Muscle of arm (tissue), 14 donors: ENCODE measurements around the gene PHF10. TPM values are rescaled to one million over a fixed set of nuclear protein-coding genes. Genes with fewer than 3 reads are reported as not detected.
"Not testable (repeated sequence)": the region's sequence is repeated elsewhere in the genome, so short reads cannot be mapped to it uniquely, and the experiment has no call there.

Experiments
- DNase-seq: peaks from one replicate; pipeline ENCODE4 v3.0.0-alpha.2; 2013
- long read RNA-seq, 11 donors: transcript quantifications; one replicate each; lab custom pipeline, GENCODE V29; 2026
- polyA plus RNA-seq, 12 donors: library from polyadenylated mRNA; unstranded; fragments of 120-200 nt; gene quantifications; one replicate each; pipeline ENCODE4 v1.2.1, GENCODE V29; 2013; ENCODE audit not compliant: insufficient read length in 12 of 12

The PHF10 gene
- 100 to 1,000 TPM in 1 of 12 donors, 10 to 100 TPM in 10, not detected in 1; 74.7 to 101 (median 91.6) TPM for polyA plus RNA-seq
- long read RNA-seq, donor 1, full-length matches to known transcripts: 7 of 7 reads
- long read RNA-seq, donor 1, partial matches to known transcripts: 0 of 7 reads
- long read RNA-seq, donor 1, other reads (novel, unspliced or antisense): 0 of 7 reads
- long read RNA-seq, donor 2, full-length matches to known transcripts: 20 of 20 reads
- long read RNA-seq, donor 2, partial matches to known transcripts: 0 of 20 reads
- long read RNA-seq, donor 2, other reads (novel, unspliced or antisense): 0 of 20 reads
- long read RNA-seq, donor 3, full-length matches to known transcripts: 7 of 7 reads
- long read RNA-seq, donor 3, partial matches to known transcripts: 0 of 7 reads
- long read RNA-seq, donor 3, other reads (novel, unspliced or antisense): 0 of 7 reads
- long read RNA-seq, donor 4, full-length matches to known transcripts: 3 of 3 reads
- long read RNA-seq, donor 4, partial matches to known transcripts: 0 of 3 reads
- long read RNA-seq, donor 4, other reads (novel, unspliced or antisense): 0 of 3 reads
- long read RNA-seq, donor 5, full-length matches to known transcripts: 25 of 49 reads
- long read RNA-seq, donor 5, partial matches to known transcripts: 24 of 49 reads
- long read RNA-seq, donor 5, other reads (novel, unspliced or antisense): 0 of 49 reads
- long read RNA-seq, donor 6, full-length matches to known transcripts: 6 of 24 reads
- long read RNA-seq, donor 6, partial matches to known transcripts: 18 of 24 reads
- long read RNA-seq, donor 6, other reads (novel, unspliced or antisense): 0 of 24 reads
- long read RNA-seq, donor 7, full-length matches to known transcripts: 5 of 13 reads
- long read RNA-seq, donor 7, partial matches to known transcripts: 8 of 13 reads
- long read RNA-seq, donor 7, other reads (novel, unspliced or antisense): 0 of 13 reads
- long read RNA-seq, donor 8, full-length matches to known transcripts: 19 of 19 reads
- long read RNA-seq, donor 8, partial matches to known transcripts: 0 of 19 reads
- long read RNA-seq, donor 8, other reads (novel, unspliced or antisense): 0 of 19 reads
- long read RNA-seq, donor 9, full-length matches to known transcripts: 2 of 8 reads
- long read RNA-seq, donor 9, partial matches to known transcripts: 6 of 8 reads
- long read RNA-seq, donor 9, other reads (novel, unspliced or antisense): 0 of 8 reads
- long read RNA-seq, donor 10, full-length matches to known transcripts: 16 of 16 reads
- long read RNA-seq, donor 10, partial matches to known transcripts: 0 of 16 reads
- long read RNA-seq, donor 10, other reads (novel, unspliced or antisense): 0 of 16 reads
- long read RNA-seq, donor 11, full-length matches to known transcripts: 12 of 32 reads
- long read RNA-seq, donor 11, partial matches to known transcripts: 20 of 32 reads
- long read RNA-seq, donor 11, other reads (novel, unspliced or antisense): 0 of 32 reads

- DNase-seq: peak; percentile 66
Measured at GRCh38 chr6:169724494-169725124, at the start of gene PHF10. PHF10 (minus strand) TSS chr6:169724500; CDS start chr6:169723931, 569 bp downstream.

- DNase-seq: no peak
Measured at GRCh38 chr6:169766921-169767736, 42.8 kb upstream of the PHF10 start.

GRCh38 chr6:169766232-169766631 is 41.9 kb upstream of the PHF10 start:
- no peak for DNase-seq

GRCh38 chr6:169765789-169766188 is 41.5 kb upstream of the PHF10 start:
- DNase-seq: not testable (repeated sequence)

GRCh38 chr6:169763881-169764280 is 39.6 kb upstream of the PHF10 start:
- DNase-seq: no peak

- no peak for DNase-seq
Measured at GRCh38 chr6:169763308-169763707, 39.0 kb upstream of the PHF10 start.

GRCh38 chr6:169755162-169755561 is 30.9 kb upstream of the PHF10 start:
- no peak for DNase-seq

- no peak for DNase-seq
Measured at GRCh38 chr6:169752074-169752623, 27.8 kb upstream of the PHF10 start.

- peak; percentile 95 for DNase-seq
Measured at GRCh38 chr6:169751242-169752073, 27.2 kb upstream of the PHF10 start, which contains the start of the genes DYNLT2 and ERMARD. DYNLT2 (minus strand) TSS chr6:169751572; CDS start chr6:169751458, 114 bp downstream. ERMARD (plus strand) TSS chr6:169751622; CDS start chr6:169751658, 36 bp downstream.

GRCh38 chr6:169746556-169746955 is 22.3 kb upstream of the PHF10 start:
- DNase-seq: no peak

- DNase-seq: no peak
Measured at GRCh38 chr6:169745405-169745804, 21.1 kb upstream of the PHF10 start.

- no peak for DNase-seq
Measured at GRCh38 chr6:169741344-169741743, 17.0 kb upstream of the PHF10 start.

- DNase-seq: no peak
Measured at GRCh38 chr6:169738976-169739529, 14.8 kb upstream of the PHF10 start.

- no peak for DNase-seq
Measured at GRCh38 chr6:169738204-169738975, 14.1 kb upstream of the PHF10 start.

- DNase-seq: no peak
Measured at GRCh38 chr6:169729961-169730360, 5.7 kb upstream of the PHF10 start.

GRCh38 chr6:169726963-169727362 is 2.7 kb upstream of the PHF10 start:
- DNase-seq: no peak

GRCh38 chr6:169726049-169726400 is 1.7 kb upstream of the PHF10 start:
- no peak for DNase-seq
